Breast epithelium (tissue), 3 donors: Measurements from ENCODE around the gene ZFYVE19.

Experiments
- CTCF ChIP-seq, 3 donors: fragments of 450-650 bp; IDR thresholded peaks; one replicate each; pipeline ENCODE4 v1.5.1; 2016 to 2017; ENCODE audit warnings: antibody characterized with exemption in 3 of 3, mild to moderate bottlenecking in 3 of 3, moderate library complexity in 3 of 3
- POLR2A ChIP-seq: fragments of 450-650 bp; IDR thresholded peaks from one replicate; pipeline ENCODE4 v1.6.1; 2016; ENCODE audit warnings: antibody characterized with exemption, mild to moderate bottlenecking, moderate library complexity

- TF ChIP-seq CTCF (IDR thresholded peaks at IDR 0.05) (no peak), POLR2A (no peak)
Observed at GRCh38 chr15:40856746-40857145, 49.9 kb downstream of the ZFYVE19 start.
